Astrocyte of the cerebellum (primary cell): Measurements from ENCODE around the gene TCF7.
"Not testable (repeated sequence)": the region's sequence is repeated elsewhere in the genome, so short reads cannot be mapped to it uniquely, and the experiment has no call there.

Experiments used
- DNase-seq: peaks from one replicate; pipeline ENCODE4 v3.0.0-alpha.2; 2011; ENCODE audit warnings: low read depth
- H3K4me3 ChIP-seq: 2 replicates; pipeline ENCODE4 v1.5.1; 2011; ENCODE audit warnings: mild to moderate bottlenecking, low read depth, low read length, moderate library complexity
- in situ Hi-C: cut with HindIII; loops from 2 replicates; pipeline ENCODE4 v1.10.0; 2017; ENCODE audit warnings: low sequenced_read_pairs
- TF ChIP-seq, protein P1 (sequence below): IDR thresholded peaks from 2 replicates; pipeline ENCODE4 v1.5.1; 2012; ENCODE audit warnings: low read length, low read depth, moderate library complexity, mild to moderate bottlenecking; ENCODE audit errors: missing control alignments

TCF7 gene

DNA sequence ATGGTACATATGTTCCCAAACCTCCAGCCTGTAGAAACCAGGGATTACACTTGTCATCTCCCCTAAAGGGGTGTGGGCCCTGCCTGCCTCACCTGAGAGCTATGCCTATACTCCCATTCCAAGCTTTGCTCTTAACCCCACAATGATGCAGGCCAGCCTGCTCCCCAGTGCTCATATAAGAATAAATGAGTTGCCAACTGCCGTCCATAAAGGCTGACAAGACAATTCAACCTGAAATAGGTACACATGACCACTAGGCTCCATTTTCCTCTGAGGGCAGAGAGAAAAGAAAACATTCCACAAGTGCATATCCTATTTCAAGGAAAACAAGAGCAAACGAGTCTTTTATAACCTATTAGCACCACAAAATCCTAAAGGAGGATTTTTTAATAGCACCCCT, 33.8 kb downstream of the TCF7 start:
- TF ChIP-seq, protein P1, sequence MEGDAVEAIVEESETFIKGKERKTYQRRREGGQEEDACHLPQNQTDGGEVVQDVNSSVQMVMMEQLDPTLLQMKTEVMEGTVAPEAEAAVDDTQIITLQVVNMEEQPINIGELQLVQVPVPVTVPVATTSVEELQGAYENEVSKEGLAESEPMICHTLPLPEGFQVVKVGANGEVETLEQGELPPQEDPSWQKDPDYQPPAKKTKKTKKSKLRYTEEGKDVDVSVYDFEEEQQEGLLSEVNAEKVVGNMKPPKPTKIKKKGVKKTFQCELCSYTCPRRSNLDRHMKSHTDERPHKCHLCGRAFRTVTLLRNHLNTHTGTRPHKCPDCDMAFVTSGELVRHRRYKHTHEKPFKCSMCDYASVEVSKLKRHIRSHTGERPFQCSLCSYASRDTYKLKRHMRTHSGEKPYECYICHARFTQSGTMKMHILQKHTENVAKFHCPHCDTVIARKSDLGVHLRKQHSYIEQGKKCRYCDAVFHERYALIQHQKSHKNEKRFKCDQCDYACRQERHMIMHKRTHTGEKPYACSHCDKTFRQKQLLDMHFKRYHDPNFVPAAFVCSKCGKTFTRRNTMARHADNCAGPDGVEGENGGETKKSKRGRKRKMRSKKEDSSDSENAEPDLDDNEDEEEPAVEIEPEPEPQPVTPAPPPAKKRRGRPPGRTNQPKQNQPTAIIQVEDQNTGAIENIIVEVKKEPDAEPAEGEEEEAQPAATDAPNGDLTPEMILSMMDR: no peak
- no peak for DNase-seq
- no peak overlapping the region for H3K4me3 ChIP-seq
- in situ Hi-C loops: loop anchor here (5.0 kb wide), 2 partner anchors 76 to 101 kb away; no protein-coding TSS in a partner anchor

DNA sequence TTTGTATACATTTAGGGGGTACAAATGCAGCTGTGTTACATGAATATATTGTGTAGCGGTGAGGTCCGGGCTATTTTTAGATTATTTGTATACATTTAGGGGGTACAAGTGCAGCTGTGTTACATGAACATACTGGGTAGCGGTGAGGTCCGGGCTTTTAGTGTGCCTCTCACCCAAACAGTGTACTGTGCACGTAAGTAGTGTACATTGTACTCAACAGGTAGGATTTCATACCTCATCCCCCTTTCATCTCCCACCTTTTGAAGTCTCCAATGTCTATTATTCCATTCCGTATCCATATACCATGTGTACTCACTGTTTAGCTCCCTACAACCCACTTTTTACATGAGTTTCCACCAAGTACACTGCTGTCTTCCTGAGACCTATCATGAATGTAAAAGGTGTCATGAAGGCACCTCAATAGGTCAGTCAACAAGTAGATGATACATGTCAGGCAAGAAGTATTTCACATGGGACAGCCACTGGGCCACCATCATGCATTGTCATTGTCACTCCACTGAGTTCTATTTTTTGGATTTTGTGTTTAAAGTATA, 34.6 kb downstream of the TCF7 start:
- H3K4me3 ChIP-seq: no peak overlapping the region
- TF ChIP-seq, protein P1: no peak
- no peak for DNase-seq
- in situ Hi-C loops: loop anchor here (5.0 kb wide), 2 partner anchors 77 to 102 kb away; no protein-coding TSS in a partner anchor

DNA sequence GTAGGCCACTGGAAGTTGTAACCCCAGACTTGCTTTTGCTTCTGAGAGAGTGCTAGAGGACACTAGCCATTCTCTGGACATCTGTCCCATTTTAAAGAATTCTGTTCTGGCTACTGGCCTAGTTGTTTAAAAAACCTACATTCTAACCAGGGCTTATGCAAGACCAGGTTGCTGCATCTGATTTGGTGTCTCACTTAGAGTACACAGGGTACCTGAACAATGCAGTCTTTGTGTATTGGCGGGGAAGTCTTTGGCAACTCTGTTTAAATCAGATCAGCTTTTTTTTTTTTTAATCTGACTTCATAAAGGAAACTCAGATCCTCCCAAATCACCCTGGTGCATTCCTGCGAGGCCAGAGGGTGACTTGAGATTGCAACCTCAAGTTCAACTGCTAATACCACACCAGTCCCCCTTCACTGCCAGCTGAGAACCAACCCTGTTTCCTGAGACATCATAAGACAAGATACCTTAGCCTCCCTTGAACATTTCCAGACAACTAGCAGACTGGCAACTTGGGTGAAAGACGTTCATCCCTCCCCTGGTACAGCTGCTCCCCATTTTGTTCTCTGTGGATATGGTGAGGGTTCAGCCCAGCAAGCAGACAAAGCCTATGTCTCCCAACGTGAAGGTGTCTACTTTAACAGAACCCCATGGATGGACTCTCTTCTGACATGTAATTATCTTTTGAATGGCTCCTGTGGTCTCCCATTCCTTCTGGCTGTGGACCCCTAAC, 35.3 kb downstream of the TCF7 start:
- TF ChIP-seq, protein P1: no peak
- in situ Hi-C loops: loop anchor here (5.0 kb wide), 2 partner anchors 77 to 102 kb away; no protein-coding TSS in a partner anchor
- no peak overlapping the region for H3K4me3 ChIP-seq
- DNase-seq: no peak

DNA sequence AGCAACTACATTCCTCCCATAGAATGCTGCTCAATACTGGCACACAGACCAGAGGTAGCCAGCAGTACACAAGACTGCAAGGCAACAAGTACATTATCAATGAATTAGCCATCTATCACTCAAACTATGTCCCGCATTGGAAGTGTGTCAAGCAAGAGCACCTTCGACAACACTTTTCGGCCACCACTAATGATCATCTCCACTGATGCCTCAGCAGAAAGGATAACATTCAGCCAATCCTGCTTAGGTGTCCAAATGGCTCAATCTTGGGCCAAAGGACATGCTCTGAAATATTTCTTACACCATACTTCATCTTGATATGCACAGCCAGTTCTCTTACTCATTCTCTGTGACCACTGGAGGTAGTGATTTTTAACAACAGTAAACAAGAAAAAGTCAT, 37.2 kb downstream of the TCF7 start:
- in situ Hi-C loops: no loop called here
- no peak overlapping the region for H3K4me3 ChIP-seq
- TF ChIP-seq, protein P1: no peak
- no peak for DNase-seq

DNA sequence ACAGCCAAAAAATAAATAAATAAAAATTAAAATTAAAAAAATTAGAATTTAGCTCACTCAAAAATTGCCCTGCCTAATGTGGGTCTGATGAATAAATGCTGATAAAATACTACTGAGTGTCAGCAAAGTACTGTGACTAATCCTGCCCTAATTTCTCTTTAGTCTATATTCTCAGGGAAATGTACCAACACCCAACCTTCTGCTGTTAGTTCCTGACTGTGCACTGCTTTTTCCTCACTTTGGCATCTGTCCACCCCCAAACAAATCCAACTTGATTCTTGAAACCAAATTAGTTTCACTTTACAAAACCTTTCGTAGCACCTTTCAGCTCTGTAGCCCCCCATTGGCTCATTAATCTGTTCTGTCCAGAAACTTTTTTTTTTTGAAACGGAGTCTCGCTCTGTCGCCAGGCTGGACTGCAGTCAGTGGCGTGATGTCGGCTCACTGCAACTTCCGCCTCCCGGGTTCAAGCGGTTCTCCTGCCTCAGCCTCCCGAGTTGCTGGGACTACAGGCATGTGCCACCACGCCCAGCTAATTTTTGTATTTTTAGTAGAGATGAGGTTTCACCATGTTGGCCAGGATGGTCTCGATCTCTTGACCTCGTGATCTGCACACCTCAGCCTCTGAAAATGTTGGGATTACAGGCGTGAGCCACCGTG, 37.8 kb downstream of the TCF7 start:
- in situ Hi-C loops, H3K4me3 ChIP-seq, DNase-seq: not testable (repeated sequence)

DNA sequence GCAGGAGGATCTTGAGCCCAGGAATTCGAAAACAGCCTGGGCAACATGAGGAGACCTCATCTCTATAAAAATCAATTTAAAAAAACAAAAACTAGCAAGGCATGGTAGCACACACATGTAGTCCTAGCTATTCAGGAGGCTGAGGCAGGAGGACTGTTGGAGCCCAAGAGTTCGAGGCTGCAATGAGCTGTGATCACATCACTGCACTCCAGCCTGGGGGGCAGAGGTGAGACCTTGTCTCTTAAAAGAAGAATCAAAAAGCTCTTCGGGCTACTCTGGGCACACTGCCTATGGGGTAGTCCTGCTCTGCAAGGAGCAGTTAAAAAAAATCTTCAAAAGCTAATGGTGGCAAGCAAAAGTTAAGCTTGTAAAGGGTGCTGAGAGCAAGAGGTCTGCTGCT, 38.8 kb downstream of the TCF7 start:
- in situ Hi-C loops: no loop called here
- H3K4me3 ChIP-seq: no peak overlapping the region
- DNase-seq: no peak
- TF ChIP-seq, protein P1: no peak

DNA sequence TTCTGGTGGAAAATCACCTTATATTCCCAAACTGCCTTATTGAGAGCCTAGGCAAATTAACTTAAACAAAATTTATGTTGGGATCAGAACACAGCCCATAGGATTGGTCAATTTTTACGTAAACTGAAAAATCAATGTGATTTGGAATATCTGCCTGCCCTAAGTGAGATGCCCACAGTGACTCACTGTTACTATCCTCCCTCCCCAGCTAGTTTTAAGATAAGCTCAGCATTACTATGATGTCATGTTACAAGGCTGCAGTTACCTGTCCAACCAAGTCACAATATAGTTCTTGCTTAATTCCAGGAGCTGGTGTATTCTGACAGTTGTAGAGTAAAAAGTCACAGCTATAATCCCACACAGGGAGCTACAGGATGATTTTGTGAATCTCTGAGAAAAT, 39.2 kb downstream of the TCF7 start:
- in situ Hi-C loops: no loop called here
- TF ChIP-seq, protein P1: no peak

More for the DNA sequence above, 39.2 kb downstream of the TCF7 start:
- DNase-seq: no peak
- no peak overlapping the region for H3K4me3 ChIP-seq
